NB4 (cell line): ENCODE data around the gene EPN3.

Experiments used
- DNase-seq: peaks from one replicate; pipeline ENCODE4 v3.0.0; 2010; ENCODE audit warnings: low read depth
- H3K4me3 ChIP-seq: one replicate; pipeline ENCODE4 v1.5.1; 2011; ENCODE audit warnings: mild to moderate bottlenecking, low read depth, low read length, moderate library complexity
- MAX ChIP-seq: IDR thresholded peaks from 2 replicates; pipeline ENCODE4 v1.6.1; 2011; ENCODE audit warnings: low read depth, low read length
- MYC ChIP-seq: IDR thresholded peaks from 2 replicates; pipeline ENCODE4 v1.6.1; 2011; ENCODE audit warnings: low read depth, low read length
- POLR2A ChIP-seq: IDR thresholded peaks from 2 replicates; pipeline ENCODE4 v1.6.1; 2011; ENCODE audit warnings: mild to moderate bottlenecking; ENCODE audit not compliant: insufficient read length; ENCODE audit errors: extremely low read depth
- TF ChIP-seq, protein P1 (sequence below): IDR thresholded peaks from one replicate; pipeline ENCODE4 v1.5.1; 2012; ENCODE audit warnings: low read depth, low read length

Gene EPN3

DNA sequence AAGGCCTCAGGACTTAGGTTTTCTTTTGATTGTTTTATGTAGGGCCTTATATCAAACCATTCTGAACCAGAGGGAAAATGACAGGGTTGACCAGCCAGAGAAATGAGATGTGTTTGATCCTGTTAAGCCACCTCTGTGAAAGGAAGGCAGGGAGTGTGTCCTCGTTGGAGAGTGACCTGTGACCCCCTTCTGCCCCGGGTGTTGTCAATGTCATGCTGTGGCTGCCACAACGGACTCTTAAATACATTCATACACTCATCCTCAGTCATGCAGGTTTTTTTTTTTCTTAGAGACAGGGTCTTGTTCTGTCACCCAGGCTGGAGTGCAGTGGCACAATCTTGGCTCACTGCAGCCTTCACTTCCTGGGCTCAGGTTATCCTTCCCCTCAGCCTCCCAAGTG, 18.1 kb upstream of the EPN3 start:
- TF ChIP-seq MAX (no peak), POLR2A (no peak), MYC (no peak)
- TF ChIP-seq, protein P1, sequence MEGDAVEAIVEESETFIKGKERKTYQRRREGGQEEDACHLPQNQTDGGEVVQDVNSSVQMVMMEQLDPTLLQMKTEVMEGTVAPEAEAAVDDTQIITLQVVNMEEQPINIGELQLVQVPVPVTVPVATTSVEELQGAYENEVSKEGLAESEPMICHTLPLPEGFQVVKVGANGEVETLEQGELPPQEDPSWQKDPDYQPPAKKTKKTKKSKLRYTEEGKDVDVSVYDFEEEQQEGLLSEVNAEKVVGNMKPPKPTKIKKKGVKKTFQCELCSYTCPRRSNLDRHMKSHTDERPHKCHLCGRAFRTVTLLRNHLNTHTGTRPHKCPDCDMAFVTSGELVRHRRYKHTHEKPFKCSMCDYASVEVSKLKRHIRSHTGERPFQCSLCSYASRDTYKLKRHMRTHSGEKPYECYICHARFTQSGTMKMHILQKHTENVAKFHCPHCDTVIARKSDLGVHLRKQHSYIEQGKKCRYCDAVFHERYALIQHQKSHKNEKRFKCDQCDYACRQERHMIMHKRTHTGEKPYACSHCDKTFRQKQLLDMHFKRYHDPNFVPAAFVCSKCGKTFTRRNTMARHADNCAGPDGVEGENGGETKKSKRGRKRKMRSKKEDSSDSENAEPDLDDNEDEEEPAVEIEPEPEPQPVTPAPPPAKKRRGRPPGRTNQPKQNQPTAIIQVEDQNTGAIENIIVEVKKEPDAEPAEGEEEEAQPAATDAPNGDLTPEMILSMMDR: no peak

DNA sequence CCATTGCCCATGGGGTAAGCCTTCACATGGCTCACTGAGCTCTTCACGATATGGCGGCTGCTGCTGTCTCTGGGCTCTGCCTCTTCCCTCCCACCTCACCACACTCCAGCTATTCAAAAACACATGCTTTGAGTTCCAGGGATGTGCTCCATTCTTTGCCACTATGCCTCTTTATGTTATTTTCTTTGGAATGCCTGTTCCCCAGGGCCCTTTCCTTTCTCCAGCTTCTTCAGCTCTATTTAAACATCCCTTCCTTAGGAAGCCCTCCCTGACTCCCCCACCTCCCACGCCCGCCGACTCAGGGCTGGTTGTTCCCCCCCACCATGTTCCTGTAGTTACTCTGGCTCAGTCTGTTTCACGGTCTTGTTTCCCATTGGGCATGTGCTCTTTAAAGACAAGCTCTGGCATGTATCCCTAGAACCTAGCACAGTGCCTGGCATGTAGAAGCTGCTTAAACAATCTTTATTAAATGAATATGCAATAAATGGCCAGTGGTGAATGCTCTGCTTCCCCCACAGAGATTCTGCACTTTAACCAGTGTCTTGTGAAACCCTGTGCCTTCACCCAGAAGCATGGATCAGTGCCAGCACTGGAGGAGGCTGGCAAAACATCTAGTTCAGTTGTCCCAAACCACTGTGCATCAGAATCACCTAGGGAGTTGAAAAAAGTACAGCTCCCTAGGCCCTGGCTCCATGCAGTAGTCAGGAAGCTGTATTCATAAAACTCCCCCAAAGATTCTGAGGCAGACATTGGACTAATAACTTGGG, 17.4 kb upstream of the EPN3 start:
- DNase-seq: no peak
- H3K4me3 ChIP-seq: no peak overlapping the region
- TF ChIP-seq POLR2A (no peak), MYC (no peak), MAX (no peak)
- TF ChIP-seq, protein P1: no peak

More for the DNA sequence above, 18.1 kb upstream of the EPN3 start:
- DNase-seq: no peak
- H3K4me3 ChIP-seq: no peak overlapping the region

GRCh38 chr17:50517011-50517410, 15.5 kb upstream of the EPN3 start:
- DNase-seq: no peak
- no peak overlapping the region for H3K4me3 ChIP-seq
- TF ChIP-seq MYC: no peak

DNA sequence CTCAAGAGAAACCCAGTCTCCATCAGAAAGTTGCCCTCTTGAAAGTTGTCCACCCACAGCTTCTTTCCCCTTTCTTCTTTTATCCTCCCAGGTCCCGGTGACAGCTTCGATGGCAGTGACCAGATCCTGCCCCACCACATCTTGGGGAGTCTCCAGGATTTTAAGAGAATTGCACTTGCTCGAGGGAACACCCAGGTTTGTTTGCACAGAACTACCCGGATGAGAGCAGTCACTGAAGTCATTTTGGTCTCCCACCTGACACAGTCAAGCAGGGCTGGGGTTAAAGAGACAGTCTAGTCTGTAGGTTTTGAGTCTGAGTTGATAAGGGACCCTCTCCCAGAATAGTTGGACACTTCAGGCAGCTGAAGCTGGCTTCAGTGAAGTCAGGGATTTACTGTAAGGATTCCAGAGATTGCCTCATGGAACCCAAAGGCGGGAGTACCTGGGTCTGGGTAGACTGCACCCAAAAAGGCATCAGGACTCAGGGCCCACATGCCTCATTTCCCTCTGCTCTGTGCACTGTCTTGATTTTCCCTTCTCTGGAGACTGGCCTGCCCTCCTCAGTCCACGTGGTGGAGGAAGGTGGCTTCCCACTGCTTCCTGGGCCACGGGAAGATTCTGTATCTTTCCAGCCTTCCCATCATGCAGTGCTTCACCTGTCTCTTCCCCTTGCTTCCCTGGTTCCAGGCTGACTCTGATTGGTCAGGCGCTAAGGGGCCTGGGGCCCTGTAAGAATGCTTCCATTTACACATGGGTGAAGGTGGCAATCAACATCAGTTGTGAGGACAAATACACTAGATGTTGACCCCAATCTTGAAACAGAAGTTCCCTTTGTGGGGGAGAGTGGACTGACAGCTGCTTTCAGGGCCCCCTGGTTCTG, 14.8 kb upstream of the EPN3 start:
- TF ChIP-seq MYC: no peak
- TF ChIP-seq, protein P1: no peak
- no peak for TF ChIP-seq POLR2A
- no peak for TF ChIP-seq MAX
- H3K4me3 ChIP-seq: no peak overlapping the region
- DNase-seq: no peak

DNA sequence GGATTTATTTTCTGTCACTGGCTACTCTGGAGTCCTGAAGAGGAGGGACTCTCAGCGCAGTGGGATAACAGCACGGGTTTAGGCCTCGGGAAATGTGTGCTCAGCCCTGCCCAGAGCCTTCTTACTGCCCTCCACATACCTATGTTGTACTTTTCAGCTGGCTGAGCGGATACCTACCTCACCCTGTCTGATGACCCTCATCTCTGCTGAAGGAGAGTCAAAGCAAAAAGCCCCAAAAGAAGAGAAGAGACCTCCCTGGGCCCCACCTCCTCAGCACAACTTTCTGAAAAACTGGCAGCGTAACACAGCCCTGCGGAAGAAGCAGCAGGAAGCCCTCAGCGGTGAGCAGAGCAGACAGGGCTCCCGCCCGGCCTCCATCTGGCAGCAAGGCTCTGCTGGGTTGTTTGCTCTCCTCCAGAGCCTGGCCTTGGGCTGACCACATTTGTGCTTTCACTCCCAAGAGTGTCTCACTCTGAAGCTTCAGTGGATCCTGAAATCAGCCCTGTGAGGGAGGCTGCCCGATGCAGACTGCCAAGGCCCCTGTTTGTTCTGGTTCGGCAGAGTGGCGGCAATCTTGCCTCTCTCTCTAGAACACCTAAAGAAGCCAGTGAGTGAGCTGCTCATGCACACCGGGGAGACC, 14.0 kb upstream of the EPN3 start:
- TF ChIP-seq MYC: no peak
- TF ChIP-seq, protein P1: no peak
- no peak for TF ChIP-seq MAX
- no peak for TF ChIP-seq POLR2A
- DNase-seq: no peak
- no peak overlapping the region for H3K4me3 ChIP-seq
